ENCODE data around the gene CPT1B.

GRCh38 chr22:50624347-50625130, 46.3 kb upstream of the CPT1B start:
- TF ChIP-seq POLR2A (IDR thresholded peaks at IDR 0.05) = no peak
- no peak for TF ChIP-seq CTCF (IDR thresholded peaks at IDR 0.05)

Data from right lobe of liver (tissue), 4 donors.